KMS-11 (cell line): ENCODE measurements around the gene CCDC33.

Source experiments
- H2AFZ ChIP-seq: fragments of 200-600 bp; sonication (generic); 2 replicates; pipeline ENCODE4 v1.6.1; 2016; ENCODE audit warnings: antibody characterized with exemption, mixed run types, low read depth
- H3K27ac ChIP-seq: fragments of 200-600 bp; sonication (generic); 2 replicates; pipeline ENCODE4 v1.6.1; 2016; ENCODE audit warnings: mild to moderate bottlenecking, mixed run types
- H3K27me3 ChIP-seq: fragments of 200-600 bp; sonication (generic); 2 replicates; pipeline ENCODE4 v1.6.1; 2017; ENCODE audit warnings: mild to moderate bottlenecking, low read depth, mixed run types, moderate library complexity; ENCODE audit not compliant: insufficient read depth
- H3K36me3 ChIP-seq: fragments of 200-600 bp; sonication (generic); 2 replicates; pipeline ENCODE4 v1.6.1; 2017; ENCODE audit warnings: mild to moderate bottlenecking, mixed run types; ENCODE audit not compliant: insufficient read depth
- H3K4me1 ChIP-seq: fragments of 200-600 bp; sonication (generic); 2 replicates; pipeline ENCODE4 v1.6.1; 2016; ENCODE audit warnings: mild to moderate bottlenecking, low read depth, mixed run types; ENCODE audit not compliant: poor library complexity, severe bottlenecking
- H3K4me2 ChIP-seq: fragments of 200-600 bp; sonication (generic); 2 replicates; pipeline ENCODE4 v1.7.0; 2016; ENCODE audit warnings: mild to moderate bottlenecking, mixed run types
- H3K4me3 ChIP-seq: fragments of 200-600 bp; sonication (generic); IDR thresholded peaks from 2 replicates; pipeline ENCODE4 v1.6.1; 2017; ENCODE audit warnings: low read depth, low read length, mixed read lengths; ENCODE audit not compliant: insufficient read depth
- H3K79me2 ChIP-seq: fragments of 200-600 bp; sonication (generic); 2 replicates; pipeline ENCODE4 v1.6.1; 2016; ENCODE audit warnings: low read depth, mixed run types; ENCODE audit not compliant: insufficient read depth
- H3K9ac ChIP-seq: fragments of 200-600 bp; sonication (generic); 2 replicates; pipeline ENCODE4 v1.6.1; 2016; ENCODE audit warnings: mild to moderate bottlenecking, mixed run types
- H4K20me1 ChIP-seq: fragments of 200-600 bp; sonication (generic); 2 replicates; pipeline ENCODE4 v1.6.1; 2016; ENCODE audit warnings: mild to moderate bottlenecking, mixed run types; ENCODE audit not compliant: insufficient read depth
- CTCF ChIP-seq: fragments of 200-600 bp; sonication (generic); conservative IDR thresholded peaks from 2 replicates; pipeline ENCODE4 v1.6.1; 2017; ENCODE audit warnings: low read depth, mild to moderate bottlenecking, antibody characterized with exemption, low read length, moderate library complexity, mixed read lengths

The CCDC33 gene

GRCh38 chr15:74380361-74381189 lies 144.4 kb downstream of the CCDC33 start:
- Histone ChIP-seq H4K20me1 (no peaks in the 10 kb centered on the region), H2AFZ (no peak overlapping the region), H3K4me1 (peaks cover 30% of the 10 kb centered on the region), H3K36me3 (no peaks in the 10 kb centered on the region), H3K4me2 (no peak overlapping the region), H3K79me2 (no peaks in the 10 kb centered on the region), H3K9ac (no peak overlapping the region), H3K27me3 (no peaks in the 10 kb centered on the region), H3K27ac (no peak overlapping the region), H3K4me3 (no peak overlapping the region)
- TF ChIP-seq CTCF, result no peak

GRCh38 chr15:74381190-74381453 lies 145.0 kb downstream of the CCDC33 start:
- Histone ChIP-seq H3K79me2 (no peaks in the 10 kb centered on the region), H2AFZ (no peak overlapping the region), H3K27ac (no peak overlapping the region), H3K4me1 (peaks cover 30% of the 10 kb centered on the region), H3K4me3 (no peak overlapping the region), H3K9ac (no peak overlapping the region), H3K36me3 (no peaks in the 10 kb centered on the region), H3K4me2 (no peak overlapping the region), H3K27me3 (no peaks in the 10 kb centered on the region), H4K20me1 (no peaks in the 10 kb centered on the region)
- no peak for TF ChIP-seq CTCF

- no peaks in the 10 kb centered on the region for H3K36me3 ChIP-seq
- no peak overlapping the region for H3K4me3 ChIP-seq
- no peaks in the 10 kb centered on the region for H3K79me2 ChIP-seq
- no peak for TF ChIP-seq CTCF
- no peak overlapping the region for H3K4me2 ChIP-seq
- H3K9ac ChIP-seq, result no peak overlapping the region
- peaks cover 30% of the 10 kb centered on the region for H3K4me1 ChIP-seq
- no peaks in the 10 kb centered on the region for H3K27me3 ChIP-seq
- H2AFZ ChIP-seq, result no peak overlapping the region
- H4K20me1 ChIP-seq, result no peaks in the 10 kb centered on the region
- no peak overlapping the region for H3K27ac ChIP-seq
Observed at GRCh38 chr15:74381481-74381880, 145.4 kb downstream of the CCDC33 start.

GRCh38 chr15:74382004-74382816 lies 146.1 kb downstream of the CCDC33 start:
- Histone ChIP-seq H3K4me3 (no peak overlapping the region), H4K20me1 (no peaks in the 10 kb centered on the region), H3K4me1 (peaks cover 30% of the 10 kb centered on the region), H3K4me2 (no peak overlapping the region), H3K27ac (no peak overlapping the region), H3K9ac (no peak overlapping the region), H3K79me2 (no peaks in the 10 kb centered on the region), H3K27me3 (no peaks in the 10 kb centered on the region), H2AFZ (peak overlapping the region; percentile 40; the same call in 1 of the 2 replicates), H3K36me3 (no peaks in the 10 kb centered on the region)
- peak; percentile 95 for TF ChIP-seq CTCF
